GM06990 (cell line): Measurements from ENCODE around the gene SNAPC1.
A peak's percentile ranks its signal among the peaks of the same experiment; 100 is the strongest.

Experiments used
- DNase-seq: peaks from one replicate; pipeline ENCODE4 v3.0.0-alpha.2; 2011; ENCODE audit not compliant: insufficient read length; ENCODE audit errors: extremely low read depth
- H3K27me3 ChIP-seq: replicated peaks from 2 replicates; pipeline ENCODE4 v1.6.0; 2011; ENCODE audit warnings: low read length; ENCODE audit not compliant: control insufficient read depth, insufficient read depth
- H3K36me3 ChIP-seq: 2 replicates; pipeline ENCODE4 v1.5.1; 2011; ENCODE audit warnings: low read length; ENCODE audit not compliant: control insufficient read depth, insufficient read depth
- H3K4me3 ChIP-seq: replicated peaks from 2 replicates; pipeline ENCODE4 v1.5.1; 2011; ENCODE audit warnings: low read depth, mild to moderate bottlenecking, control low read depth, low read length
- TF ChIP-seq, protein P1 (sequence below): IDR thresholded peaks from 2 replicates; pipeline ENCODE4 v1.5.1; 2011; ENCODE audit warnings: low read length, control low read depth, mild to moderate bottlenecking, inconsistent platforms; ENCODE audit not compliant: insufficient read depth, poor library complexity, severe bottlenecking

Gene SNAPC1

DNA sequence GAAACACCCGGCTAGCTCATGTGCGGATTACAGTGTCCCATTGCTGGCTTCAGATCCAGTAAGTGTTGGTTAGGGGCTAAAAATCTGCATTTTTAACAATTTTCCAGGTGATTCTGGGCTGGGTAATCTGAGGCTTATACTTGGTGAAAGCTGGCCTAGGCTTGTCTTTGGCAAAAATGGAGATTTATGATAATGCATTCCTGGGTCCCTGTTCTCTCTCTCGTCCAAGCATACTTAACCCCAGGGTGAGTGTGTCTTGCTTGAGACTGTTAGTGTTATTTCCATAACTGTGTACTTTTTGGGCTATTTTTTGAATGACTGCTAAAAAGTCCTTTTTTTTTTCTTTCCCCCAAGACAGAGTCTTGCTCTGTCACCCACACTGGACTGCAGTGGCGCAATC, 43.2 kb downstream of the SNAPC1 start:
- no peak overlapping the region for H3K4me3 ChIP-seq
- TF ChIP-seq, protein P1, sequence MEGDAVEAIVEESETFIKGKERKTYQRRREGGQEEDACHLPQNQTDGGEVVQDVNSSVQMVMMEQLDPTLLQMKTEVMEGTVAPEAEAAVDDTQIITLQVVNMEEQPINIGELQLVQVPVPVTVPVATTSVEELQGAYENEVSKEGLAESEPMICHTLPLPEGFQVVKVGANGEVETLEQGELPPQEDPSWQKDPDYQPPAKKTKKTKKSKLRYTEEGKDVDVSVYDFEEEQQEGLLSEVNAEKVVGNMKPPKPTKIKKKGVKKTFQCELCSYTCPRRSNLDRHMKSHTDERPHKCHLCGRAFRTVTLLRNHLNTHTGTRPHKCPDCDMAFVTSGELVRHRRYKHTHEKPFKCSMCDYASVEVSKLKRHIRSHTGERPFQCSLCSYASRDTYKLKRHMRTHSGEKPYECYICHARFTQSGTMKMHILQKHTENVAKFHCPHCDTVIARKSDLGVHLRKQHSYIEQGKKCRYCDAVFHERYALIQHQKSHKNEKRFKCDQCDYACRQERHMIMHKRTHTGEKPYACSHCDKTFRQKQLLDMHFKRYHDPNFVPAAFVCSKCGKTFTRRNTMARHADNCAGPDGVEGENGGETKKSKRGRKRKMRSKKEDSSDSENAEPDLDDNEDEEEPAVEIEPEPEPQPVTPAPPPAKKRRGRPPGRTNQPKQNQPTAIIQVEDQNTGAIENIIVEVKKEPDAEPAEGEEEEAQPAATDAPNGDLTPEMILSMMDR, result no peak
- no peak for DNase-seq
- no peaks in the 10 kb centered on the region for H3K27me3 ChIP-seq
- H3K36me3 ChIP-seq, result no peaks in the 10 kb centered on the region

DNA sequence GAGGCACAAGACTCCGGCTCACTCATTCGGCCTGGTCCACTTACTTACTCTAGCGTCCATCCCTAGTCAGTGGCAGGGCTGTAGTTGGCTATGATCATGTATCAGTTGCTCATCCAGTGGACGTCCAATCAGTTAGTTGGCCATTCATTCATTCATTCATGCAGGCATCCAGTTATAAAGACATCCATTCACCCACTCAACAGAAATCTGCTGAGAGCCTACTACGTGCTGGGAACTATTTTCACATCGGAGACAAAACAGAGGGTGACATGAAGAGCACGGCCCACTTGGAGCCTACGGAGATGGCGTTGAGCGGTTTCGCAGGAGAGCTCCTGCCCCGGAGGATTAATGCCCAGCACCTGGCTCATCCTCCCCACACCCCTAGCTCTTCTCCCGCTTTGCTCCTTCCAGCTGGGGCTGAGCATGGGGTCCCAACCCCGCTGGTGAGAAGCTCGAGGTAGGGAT, 49.7 kb downstream of the SNAPC1 start:
- TF ChIP-seq, protein P1, result no peak
- no peak overlapping the region for H3K4me3 ChIP-seq
- H3K36me3 ChIP-seq, result no peaks in the 10 kb centered on the region
- no peak for DNase-seq
- no peaks in the 10 kb centered on the region; the same call in 1 of the 2 replicates for H3K27me3 ChIP-seq

DNA sequence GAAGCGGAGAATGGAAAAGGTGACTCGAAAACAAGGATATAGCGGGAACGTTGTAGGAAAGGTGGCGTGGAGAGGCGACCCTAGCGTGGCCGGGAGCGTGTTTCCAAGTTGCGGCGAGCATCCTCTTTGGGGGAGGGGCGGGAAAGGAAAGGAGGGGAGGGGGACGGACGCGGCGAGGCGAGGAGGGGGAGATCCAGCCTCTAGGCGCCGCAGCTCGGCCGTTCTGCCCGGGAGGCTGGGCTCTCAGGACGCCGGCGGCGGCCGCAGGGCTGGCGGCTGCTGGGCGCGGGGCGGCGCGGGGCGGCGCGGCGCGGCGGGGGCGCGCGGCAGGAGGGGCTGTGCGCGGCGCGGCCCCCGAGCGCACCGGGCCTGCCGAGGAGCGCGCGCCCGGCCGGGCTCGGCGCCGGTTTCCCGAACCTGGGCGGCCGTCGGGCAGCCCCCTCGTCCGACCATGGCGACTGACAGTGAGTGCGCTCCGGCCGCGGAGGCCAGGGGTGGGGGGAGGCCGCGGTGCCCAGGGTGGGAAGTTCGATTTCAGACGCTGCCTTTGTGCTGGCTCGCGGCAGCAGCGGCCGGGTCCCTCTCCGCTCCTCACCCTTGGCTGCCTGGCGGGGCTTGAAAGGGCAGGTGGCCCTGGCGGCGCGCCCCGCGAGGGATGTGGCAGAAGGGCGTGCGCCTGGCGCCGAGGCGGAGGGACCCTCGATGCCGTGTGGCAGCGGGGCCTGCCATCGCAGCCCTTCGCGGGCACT, 50.3 kb downstream of the SNAPC1 start, which contains the start of gene SYT16:
TSS of gene SYT16 (plus strand) at position 357 of the 749 bp plus-strand sequence.
- TF ChIP-seq, protein P1, result no peak
- H3K27me3 ChIP-seq, result no peaks in the 10 kb centered on the region; the same call in 1 of the 2 replicates
- DNase-seq, result peak; percentile 18
- H3K4me3 ChIP-seq, result peak within 1 kb of the TSS; percentile 48
- H3K36me3 ChIP-seq, result no peaks in the 10 kb centered on the region

DNA sequence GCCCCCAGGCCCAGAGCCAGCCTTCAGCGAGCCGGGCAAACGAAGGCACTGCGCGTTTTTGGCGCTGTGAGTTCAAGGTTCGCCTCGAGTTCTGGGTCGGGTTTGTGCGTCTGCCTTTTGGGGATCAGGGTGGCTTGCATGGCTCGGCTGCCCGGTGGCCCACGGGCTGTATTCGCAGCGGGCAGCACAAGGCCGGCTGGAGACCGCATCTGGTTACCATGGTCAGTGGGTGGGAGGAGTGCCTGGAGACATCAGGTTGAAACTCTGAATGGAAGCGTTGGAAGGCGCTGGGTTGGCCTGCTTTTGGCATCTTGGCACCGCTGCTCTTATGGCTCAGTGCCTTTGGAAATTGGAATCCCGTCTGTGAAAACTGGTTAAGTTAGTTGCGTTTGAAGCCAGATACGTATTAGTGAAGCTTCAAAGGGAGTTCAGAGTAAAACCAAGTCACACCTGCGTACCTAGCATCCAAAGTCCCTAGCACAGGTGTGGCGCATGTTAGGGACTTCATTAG, 50.9 kb downstream of the SNAPC1 start:
- H3K27me3 ChIP-seq, result no peaks in the 10 kb centered on the region; the same call in 1 of the 2 replicates
- no peak overlapping the region; the same call in 1 of the 2 replicates for H3K4me3 ChIP-seq
- no peaks in the 10 kb centered on the region for H3K36me3 ChIP-seq
- DNase-seq, result no peak
- TF ChIP-seq, protein P1, result no peak

DNA sequence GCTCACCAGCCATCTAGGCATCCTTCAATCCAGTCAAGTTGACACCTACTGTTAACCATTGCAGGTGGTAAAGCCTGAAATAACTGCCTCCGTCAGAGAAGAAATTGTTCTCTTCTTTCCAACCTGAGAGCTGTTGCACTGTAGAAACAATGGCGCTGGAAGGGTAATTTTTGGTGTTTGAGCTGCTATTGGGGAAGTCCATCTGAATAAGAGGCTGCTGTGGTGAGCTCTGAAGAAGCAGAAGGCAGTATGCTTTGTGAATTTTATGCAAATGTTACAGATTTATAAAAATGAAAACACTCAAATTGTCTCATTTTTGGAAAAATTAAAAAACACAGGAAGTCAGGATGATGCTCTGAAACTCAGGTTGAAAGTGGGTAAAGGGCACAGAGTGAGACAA, 60.2 kb downstream of the SNAPC1 start:
- DNase-seq, result no peak
- no peaks in the 10 kb centered on the region for H3K36me3 ChIP-seq
- H3K4me3 ChIP-seq, result no peak overlapping the region
- TF ChIP-seq, protein P1, result no peak
- H3K27me3 ChIP-seq, result no peaks in the 10 kb centered on the region
